GM12878 (cell line): ENCODE data around the gene NTM.

Experiments
- CEBPB ChIP-seq, 2 experiments: fragments of 150-350 bp in 1 of 2; IDR thresholded peaks; 2 replicates each; pipeline ENCODE4 v1.6.1; 2012 to 2014; ENCODE audit warnings: low read depth in 2 of 2, low read length in 2 of 2, borderline replicate concordance in 1 of 2, inconsistent platforms in 1 of 2
- EZH2 ChIP-seq: IDR thresholded peaks from 2 replicates; pipeline ENCODE4 v1.6.1; 2012; ENCODE audit warnings: low read depth, mild to moderate bottlenecking, control low read depth, inconsistent platforms, low read length, borderline replicate concordance; ENCODE audit not compliant: control insufficient read depth
- GABPA ChIP-seq: IDR thresholded peaks from 2 replicates; pipeline ENCODE4 v1.6.1; 2014; ENCODE audit warnings: antibody characterized with exemption, low read depth, mild to moderate bottlenecking, inconsistent platforms
- HDAC2 ChIP-seq: fragments of 200-600 bp; sonication (generic); IDR thresholded peaks from 2 replicates; pipeline ENCODE4 v1.6.1; 2017
- KDM1A ChIP-seq: fragments of 200-600 bp; sonication (generic); IDR thresholded peaks from 2 replicates; pipeline ENCODE4 v1.6.1; 2016; ENCODE audit warnings: borderline replicate concordance
- NRF1 ChIP-seq: conservative IDR thresholded peaks from 2 replicates; pipeline ENCODE4 v1.6.1; 2011; ENCODE audit warnings: mild to moderate bottlenecking, low read depth, low read length, improper control_type of control experiment
- PML ChIP-seq: IDR thresholded peaks from 2 replicates; pipeline ENCODE4 v1.6.1; 2012; ENCODE audit warnings: low read length, inconsistent platforms
- RAD21 ChIP-seq: IDR thresholded peaks from 2 replicates; pipeline ENCODE4 v1.6.1; 2011; ENCODE audit warnings: mild to moderate bottlenecking, low read depth, low read length, moderate library complexity; ENCODE audit not compliant: insufficient read depth
- ZNF24 ChIP-seq: fragments of 450-650 bp; IDR thresholded peaks from 2 replicates; pipeline ENCODE4 v1.6.1; 2017; ENCODE audit warnings: antibody characterized with exemption, mild to moderate bottlenecking
- ZNF622 ChIP-seq: fragments of 450-650 bp; IDR thresholded peaks from 2 replicates; pipeline ENCODE4 v1.6.1; 2017; ENCODE audit warnings: mild to moderate bottlenecking, inconsistent platforms
- TF ChIP-seq, protein P1 (sequence below), 3 experiments: IDR thresholded peaks in 2 of 3; conservative IDR thresholded peaks in 1 of 3; 2 replicates each; pipeline ENCODE4 v1.5.1; 2011; ENCODE audit warnings: low read depth in 3 of 3, low read length in 3 of 3, mild to moderate bottlenecking in 3 of 3, control low read depth in 2 of 3, moderate library complexity in 2 of 3, inconsistent platforms in 1 of 3, mixed read lengths in 1 of 3; ENCODE audit not compliant: control insufficient read depth in 2 of 3, insufficient read depth in 1 of 3; ENCODE audit errors: extremely low read depth in 1 of 3
- TF ChIP-seq, protein P2 (sequence below): IDR thresholded peaks from 2 replicates; pipeline ENCODE4 v1.6.1; 2012; ENCODE audit warnings: low read depth, low read length, improper control_type of control experiment
- TF ChIP-seq, protein P3 (sequence below): IDR thresholded peaks from 2 replicates; pipeline ENCODE4 v1.6.1; 2012; ENCODE audit warnings: mild to moderate bottlenecking, low read depth, low read length

DNA sequence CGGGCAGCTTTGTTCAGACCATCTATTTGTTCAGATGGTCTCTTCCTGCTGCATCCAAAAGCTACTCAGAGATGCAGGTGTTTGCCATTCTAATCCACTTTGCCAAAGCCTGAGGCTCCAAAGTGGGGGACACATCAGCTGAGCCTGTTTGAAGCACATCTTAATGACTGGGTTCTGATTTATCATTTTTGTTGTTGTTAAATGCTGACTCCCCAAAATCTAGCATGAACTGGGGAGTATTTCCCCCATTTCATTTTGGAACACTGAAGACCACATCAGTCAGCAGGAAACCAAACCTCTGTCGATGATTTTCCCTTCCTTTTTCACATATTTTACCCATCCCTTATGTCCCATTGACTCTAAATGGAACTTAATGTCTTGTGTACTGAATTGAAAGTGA is 262.6 kb downstream of the NTM start:
- no peak for TF ChIP-seq ZNF24
- TF ChIP-seq GABPA: no peak
- no peak for TF ChIP-seq RAD21
- TF ChIP-seq CEBPB (IDR thresholded peaks at IDR 0.05; ENCODE audit: borderline replicate concordance in 1 of 2, low read depth in 2 of 2, low read length in 2 of 2): no peak
- TF ChIP-seq KDM1A: no peak
- no peak for TF ChIP-seq HDAC2
- TF ChIP-seq ZNF622: no peak
- TF ChIP-seq EZH2: no peak
- TF ChIP-seq, protein P1, sequence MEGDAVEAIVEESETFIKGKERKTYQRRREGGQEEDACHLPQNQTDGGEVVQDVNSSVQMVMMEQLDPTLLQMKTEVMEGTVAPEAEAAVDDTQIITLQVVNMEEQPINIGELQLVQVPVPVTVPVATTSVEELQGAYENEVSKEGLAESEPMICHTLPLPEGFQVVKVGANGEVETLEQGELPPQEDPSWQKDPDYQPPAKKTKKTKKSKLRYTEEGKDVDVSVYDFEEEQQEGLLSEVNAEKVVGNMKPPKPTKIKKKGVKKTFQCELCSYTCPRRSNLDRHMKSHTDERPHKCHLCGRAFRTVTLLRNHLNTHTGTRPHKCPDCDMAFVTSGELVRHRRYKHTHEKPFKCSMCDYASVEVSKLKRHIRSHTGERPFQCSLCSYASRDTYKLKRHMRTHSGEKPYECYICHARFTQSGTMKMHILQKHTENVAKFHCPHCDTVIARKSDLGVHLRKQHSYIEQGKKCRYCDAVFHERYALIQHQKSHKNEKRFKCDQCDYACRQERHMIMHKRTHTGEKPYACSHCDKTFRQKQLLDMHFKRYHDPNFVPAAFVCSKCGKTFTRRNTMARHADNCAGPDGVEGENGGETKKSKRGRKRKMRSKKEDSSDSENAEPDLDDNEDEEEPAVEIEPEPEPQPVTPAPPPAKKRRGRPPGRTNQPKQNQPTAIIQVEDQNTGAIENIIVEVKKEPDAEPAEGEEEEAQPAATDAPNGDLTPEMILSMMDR (IDR thresholded peaks at IDR 0.05 in 2 of 3, conservative IDR thresholded peaks at IDR 0.05 in 1 of 3; ENCODE audit: control insufficient read depth in 2 of 3, extremely low read depth in 1 of 3, insufficient read depth in 1 of 3, low read depth in 3 of 3, low read length in 3 of 3): no peak
- TF ChIP-seq, protein P2, sequence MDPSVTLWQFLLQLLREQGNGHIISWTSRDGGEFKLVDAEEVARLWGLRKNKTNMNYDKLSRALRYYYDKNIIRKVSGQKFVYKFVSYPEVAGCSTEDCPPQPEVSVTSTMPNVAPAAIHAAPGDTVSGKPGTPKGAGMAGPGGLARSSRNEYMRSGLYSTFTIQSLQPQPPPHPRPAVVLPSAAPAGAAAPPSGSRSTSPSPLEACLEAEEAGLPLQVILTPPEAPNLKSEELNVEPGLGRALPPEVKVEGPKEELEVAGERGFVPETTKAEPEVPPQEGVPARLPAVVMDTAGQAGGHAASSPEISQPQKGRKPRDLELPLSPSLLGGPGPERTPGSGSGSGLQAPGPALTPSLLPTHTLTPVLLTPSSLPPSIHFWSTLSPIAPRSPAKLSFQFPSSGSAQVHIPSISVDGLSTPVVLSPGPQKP: no peak
- no peak for TF ChIP-seq PML
- TF ChIP-seq, protein P3, sequence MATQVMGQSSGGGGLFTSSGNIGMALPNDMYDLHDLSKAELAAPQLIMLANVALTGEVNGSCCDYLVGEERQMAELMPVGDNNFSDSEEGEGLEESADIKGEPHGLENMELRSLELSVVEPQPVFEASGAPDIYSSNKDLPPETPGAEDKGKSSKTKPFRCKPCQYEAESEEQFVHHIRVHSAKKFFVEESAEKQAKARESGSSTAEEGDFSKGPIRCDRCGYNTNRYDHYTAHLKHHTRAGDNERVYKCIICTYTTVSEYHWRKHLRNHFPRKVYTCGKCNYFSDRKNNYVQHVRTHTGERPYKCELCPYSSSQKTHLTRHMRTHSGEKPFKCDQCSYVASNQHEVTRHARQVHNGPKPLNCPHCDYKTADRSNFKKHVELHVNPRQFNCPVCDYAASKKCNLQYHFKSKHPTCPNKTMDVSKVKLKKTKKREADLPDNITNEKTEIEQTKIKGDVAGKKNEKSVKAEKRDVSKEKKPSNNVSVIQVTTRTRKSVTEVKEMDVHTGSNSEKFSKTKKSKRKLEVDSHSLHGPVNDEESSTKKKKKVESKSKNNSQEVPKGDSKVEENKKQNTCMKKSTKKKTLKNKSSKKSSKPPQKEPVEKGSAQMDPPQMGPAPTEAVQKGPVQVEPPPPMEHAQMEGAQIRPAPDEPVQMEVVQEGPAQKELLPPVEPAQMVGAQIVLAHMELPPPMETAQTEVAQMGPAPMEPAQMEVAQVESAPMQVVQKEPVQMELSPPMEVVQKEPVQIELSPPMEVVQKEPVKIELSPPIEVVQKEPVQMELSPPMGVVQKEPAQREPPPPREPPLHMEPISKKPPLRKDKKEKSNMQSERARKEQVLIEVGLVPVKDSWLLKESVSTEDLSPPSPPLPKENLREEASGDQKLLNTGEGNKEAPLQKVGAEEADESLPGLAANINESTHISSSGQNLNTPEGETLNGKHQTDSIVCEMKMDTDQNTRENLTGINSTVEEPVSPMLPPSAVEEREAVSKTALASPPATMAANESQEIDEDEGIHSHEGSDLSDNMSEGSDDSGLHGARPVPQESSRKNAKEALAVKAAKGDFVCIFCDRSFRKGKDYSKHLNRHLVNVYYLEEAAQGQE: no peak
- no peak for TF ChIP-seq NRF1
